ENCODE measurements around the gene IL18BP.

The IL18BP gene

DNA sequence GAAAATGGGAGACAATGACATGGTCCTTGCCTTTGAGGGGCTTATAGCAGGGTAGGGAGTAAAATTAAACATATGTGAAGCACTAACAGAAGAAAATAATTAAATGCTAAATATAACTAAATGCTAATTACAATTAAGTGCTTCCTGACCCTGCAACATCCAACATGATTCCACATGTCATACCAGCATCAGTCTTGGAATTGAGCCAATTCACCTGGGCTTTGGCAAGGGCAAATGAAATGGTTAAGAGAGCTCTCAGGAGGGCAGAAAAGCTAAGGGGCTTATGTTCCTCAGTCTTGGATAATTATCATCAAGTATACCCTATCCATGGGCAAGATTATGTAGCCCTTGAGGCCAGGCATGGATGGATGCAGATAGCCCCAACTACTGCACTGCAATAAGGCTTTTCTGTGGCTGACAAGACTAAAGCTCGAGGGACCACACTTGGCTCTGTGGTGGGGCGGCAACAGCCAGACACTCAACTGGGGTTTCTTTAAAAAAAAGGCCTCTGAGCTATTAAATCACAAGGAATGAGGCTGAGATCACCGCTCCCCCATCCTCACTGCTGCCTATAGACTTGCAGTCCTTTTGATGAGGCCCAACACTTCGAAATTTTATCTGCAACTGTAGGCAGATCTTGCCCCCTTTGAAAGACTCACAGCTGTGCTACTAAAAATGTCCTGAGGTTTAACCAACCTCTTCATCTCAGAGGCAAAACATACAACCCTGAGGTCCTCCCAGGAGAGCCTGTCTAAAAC is 39.0 kb downstream of the IL18BP start:
- Mint-ChIP-seq H3K4me1 (ENCODE audit: low read depth) (peaks cover 11% of the 10 kb centered on the region), H3K36me3 (ENCODE audit: low read depth) (peaks cover 46% of the 10 kb centered on the region), H3K9me3 (no peaks in the 10 kb centered on the region), H3K27me3 (no peaks in the 10 kb centered on the region), H3K4me3 (no peak overlapping the region), H3K27ac (no peak overlapping the region)
- intact Hi-C loops (cut with micrococcal nuclease), result no loop called here

DNA sequence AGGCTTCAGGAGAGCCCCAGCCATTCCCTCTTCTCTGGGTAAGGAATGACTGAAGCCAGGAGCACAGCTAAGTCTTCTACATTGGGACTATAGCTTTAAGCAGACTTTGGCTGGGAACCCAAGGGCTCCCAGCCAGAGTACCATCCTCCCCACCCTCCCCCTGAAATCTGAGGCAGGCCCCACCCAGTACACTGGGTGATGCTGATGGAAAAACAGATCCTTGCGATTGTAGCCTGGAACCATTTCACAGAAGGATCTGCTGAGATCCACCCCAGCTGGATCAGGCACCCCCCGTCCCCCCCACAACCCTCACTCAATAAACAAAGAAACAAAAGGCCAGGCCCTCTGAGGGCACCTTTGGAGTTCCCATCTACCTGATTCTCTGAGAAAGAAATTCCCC is 39.8 kb downstream of the IL18BP start:
- intact Hi-C loops (cut with micrococcal nuclease), result no loop called here
- H3K4me3 Mint-ChIP-seq, result no peak overlapping the region
- no peaks in the 10 kb centered on the region for H3K27me3 Mint-ChIP-seq
- no peak overlapping the region for H3K27ac Mint-ChIP-seq
- H3K36me3 Mint-ChIP-seq (ENCODE audit: low read depth), result peaks cover 46% of the 10 kb centered on the region
- H3K4me1 Mint-ChIP-seq (ENCODE audit: low read depth), result peaks cover 11% of the 10 kb centered on the region
- H3K9me3 Mint-ChIP-seq, result no peaks in the 10 kb centered on the region

DNA sequence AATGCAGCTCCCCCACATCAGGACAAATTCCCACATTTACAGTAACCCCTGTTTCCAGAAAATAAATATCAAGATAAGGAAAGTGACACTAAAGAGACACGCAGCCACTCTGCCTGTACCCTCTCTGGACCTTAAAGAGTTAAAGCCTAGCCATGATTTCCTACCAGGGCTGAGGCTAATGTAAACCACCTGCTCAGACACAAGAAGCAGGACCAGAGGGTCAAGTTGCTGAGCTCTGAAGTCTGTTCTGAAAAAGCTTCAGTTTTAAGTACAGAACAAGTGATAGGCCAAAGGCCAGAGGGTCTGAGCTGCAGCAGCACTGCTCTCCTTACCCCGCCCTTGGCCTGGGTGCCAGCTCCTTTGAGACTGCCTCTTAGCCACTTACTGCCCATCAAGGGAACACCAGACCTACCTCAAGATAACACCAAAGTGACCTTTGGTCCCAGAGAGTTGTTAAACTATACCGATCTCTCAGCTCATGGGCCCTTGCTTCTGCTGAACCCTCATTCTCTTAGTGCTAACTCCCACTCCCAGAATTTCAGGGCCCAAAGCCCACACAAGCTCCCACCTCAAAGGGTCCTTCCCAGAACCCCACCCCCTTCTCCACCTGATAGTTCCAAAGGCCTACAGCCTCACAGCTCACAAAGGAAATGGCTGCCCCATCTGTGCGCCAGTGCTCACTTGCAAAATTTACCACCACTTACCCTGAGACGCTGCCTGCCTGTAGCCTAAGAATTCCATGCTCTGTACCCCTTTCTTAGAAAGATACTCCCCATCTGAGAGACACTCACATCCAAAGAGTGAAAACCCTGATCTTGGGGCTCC is 40.5 kb downstream of the IL18BP start:
- Mint-ChIP-seq H3K36me3 (ENCODE audit: low read depth) (peaks cover 39% of the 10 kb centered on the region), H3K27me3 (no peaks in the 10 kb centered on the region), H3K27ac (no peak overlapping the region), H3K4me3 (no peak overlapping the region), H3K9me3 (no peaks in the 10 kb centered on the region), H3K4me1 (ENCODE audit: low read depth) (peaks cover 11% of the 10 kb centered on the region)
- intact Hi-C loops (cut with micrococcal nuclease), result no loop called here

DNA sequence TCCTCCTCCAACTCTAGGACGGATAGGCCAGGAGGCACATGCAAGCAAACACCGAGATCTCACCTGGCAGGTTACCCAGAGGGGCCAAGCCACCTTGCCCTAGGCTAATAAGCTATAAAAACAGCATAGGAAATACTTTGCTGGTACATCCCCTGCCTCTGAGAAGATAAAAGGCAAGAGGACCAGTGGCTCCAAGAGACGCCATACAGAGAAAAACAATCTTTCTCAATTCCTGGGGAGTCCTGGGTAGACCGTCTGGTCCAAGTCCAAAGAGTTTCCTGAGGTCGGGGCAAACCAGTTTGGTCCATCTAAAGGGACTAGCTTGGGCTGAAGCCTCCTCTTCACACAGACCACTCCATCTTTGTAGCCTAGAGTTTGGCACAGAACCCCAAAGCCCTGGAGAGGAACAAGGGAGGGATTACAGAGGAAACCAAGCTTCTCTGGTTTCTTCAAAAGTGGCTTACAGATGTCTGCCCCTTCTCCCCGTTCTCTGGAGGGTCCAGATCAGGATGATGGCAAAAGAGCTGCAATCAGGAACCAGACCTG is 41.2 kb downstream of the IL18BP start:
- H3K4me3 Mint-ChIP-seq, result no peak overlapping the region
- H3K27ac Mint-ChIP-seq, result no peak overlapping the region
- H3K9me3 Mint-ChIP-seq, result no peaks in the 10 kb centered on the region

DNA sequence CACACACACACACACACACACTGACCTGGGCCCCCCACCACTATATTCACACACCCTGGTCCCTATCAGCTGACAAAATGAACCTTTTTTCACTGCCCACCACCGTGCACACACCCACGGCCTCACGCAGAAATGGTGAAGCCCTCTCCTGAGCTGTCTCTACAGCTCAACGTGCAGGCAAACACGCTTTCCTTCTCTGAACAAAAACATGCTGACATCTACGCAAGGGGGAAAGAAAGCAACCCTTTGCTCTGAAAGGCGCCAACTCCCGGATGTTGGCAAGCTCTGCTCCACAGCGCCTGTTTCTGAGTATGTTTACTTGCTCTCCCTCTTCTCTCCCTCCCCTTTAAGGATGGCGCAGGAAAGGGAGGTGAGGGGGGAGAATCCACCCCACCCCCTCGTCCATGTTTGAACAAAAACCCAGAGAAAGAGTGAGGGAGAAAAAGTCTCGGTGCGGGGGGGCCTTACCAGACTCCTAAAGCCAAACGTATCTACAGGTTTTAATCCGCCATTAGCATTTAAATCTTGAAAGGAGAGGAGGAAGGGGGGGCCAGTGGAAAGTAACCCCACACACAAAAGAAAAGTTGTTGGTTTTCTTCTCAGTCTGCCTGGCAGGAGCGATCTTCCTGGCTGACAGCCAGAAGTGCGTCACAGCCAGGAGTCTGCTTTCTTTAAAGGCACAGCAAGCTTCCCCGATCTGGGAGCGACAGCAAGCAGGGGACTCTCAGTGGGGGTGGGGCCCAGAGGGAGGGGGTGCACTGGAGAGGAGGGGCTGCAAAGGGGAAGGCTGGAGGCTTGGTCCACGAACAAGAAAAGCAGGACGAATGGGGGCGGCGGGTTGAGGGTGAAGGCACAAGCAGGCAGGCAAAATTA is 42.0 kb downstream of the IL18BP start:
- intact Hi-C loops (cut with micrococcal nuclease), result loop anchor here (5.0 kb wide), 3 partner anchors 37 to 102 kb away; no protein-coding TSS in a partner anchor

More for the DNA sequence above, 41.2 kb downstream of the IL18BP start:
- H3K4me1 Mint-ChIP-seq (ENCODE audit: low read depth), result peaks cover 11% of the 10 kb centered on the region
- no peaks in the 10 kb centered on the region for H3K27me3 Mint-ChIP-seq
- intact Hi-C loops (cut with micrococcal nuclease), result loop anchor here (5.0 kb wide), 3 partner anchors 37 to 102 kb away; no protein-coding TSS in a partner anchor
- peaks cover 36% of the 10 kb centered on the region for H3K36me3 Mint-ChIP-seq (ENCODE audit: low read depth)

GRCh38 chr11:72041364-72042063 is 42.8 kb downstream of the IL18BP start:
- Mint-ChIP-seq H3K27ac (no peak overlapping the region), H3K27me3 (no peaks in the 10 kb centered on the region), H3K4me1 (ENCODE audit: low read depth) (peaks cover 7% of the 10 kb centered on the region), H3K9me3 (no peaks in the 10 kb centered on the region), H3K36me3 (ENCODE audit: low read depth) (peaks cover 38% of the 10 kb centered on the region), H3K4me3 (no peak overlapping the region)
- intact Hi-C loops (cut with micrococcal nuclease), result loop anchor here (5.0 kb wide), 3 partner anchors 36 to 101 kb away; no protein-coding TSS in a partner anchor

More for the DNA sequence above, 42.0 kb downstream of the IL18BP start:
- H3K9me3 Mint-ChIP-seq, result no peaks in the 10 kb centered on the region
- H3K27ac Mint-ChIP-seq, result no peak overlapping the region
- peaks cover 9% of the 10 kb centered on the region for H3K4me1 Mint-ChIP-seq (ENCODE audit: low read depth)
- no peaks in the 10 kb centered on the region for H3K27me3 Mint-ChIP-seq
- no peak overlapping the region for H3K4me3 Mint-ChIP-seq
- peaks cover 36% of the 10 kb centered on the region for H3K36me3 Mint-ChIP-seq (ENCODE audit: low read depth)

DNA sequence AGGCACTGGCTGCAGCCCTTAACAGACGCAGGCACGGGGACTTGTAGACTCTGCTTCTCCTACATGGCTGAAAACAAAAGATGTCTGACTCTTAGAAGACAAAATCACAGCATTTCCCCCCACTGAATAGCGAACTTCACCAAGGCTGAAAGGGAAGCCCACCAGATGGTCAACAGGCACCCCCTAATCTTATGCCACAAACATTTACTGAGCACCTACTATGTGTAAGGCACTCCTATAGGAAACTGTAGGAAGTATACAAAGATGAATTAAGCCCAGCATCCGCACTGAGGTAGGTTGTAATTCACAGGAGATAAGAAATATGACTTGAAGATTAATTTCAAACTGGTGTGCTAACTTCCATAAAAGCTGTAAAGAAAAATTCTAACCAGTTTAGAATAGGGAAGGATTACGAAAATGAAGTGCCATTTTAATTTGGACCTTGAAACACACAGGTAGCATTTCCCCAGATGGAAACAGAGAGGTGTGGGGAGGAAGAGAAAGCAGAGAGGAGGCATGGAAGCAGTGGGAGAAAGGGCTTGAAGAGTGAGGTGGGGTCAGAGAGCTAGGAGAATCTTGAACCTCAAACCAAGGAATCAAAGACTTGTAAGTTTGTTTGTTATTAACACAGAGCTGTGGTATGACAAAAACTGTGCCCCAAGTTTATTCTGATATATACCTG is 43.5 kb downstream of the IL18BP start:
- no peak overlapping the region for H3K27ac Mint-ChIP-seq
- no peaks in the 10 kb centered on the region for H3K27me3 Mint-ChIP-seq
- H3K4me3 Mint-ChIP-seq, result no peak overlapping the region
- intact Hi-C loops (cut with micrococcal nuclease), result loop anchor here (5.0 kb wide), 3 partner anchors 35 to 100 kb away; no protein-coding TSS in a partner anchor
- H3K4me1 Mint-ChIP-seq (ENCODE audit: low read depth), result no peaks in the 10 kb centered on the region
- peaks cover 39% of the 10 kb centered on the region for H3K36me3 Mint-ChIP-seq (ENCODE audit: low read depth)
- H3K9me3 Mint-ChIP-seq, result no peaks in the 10 kb centered on the region

DNA sequence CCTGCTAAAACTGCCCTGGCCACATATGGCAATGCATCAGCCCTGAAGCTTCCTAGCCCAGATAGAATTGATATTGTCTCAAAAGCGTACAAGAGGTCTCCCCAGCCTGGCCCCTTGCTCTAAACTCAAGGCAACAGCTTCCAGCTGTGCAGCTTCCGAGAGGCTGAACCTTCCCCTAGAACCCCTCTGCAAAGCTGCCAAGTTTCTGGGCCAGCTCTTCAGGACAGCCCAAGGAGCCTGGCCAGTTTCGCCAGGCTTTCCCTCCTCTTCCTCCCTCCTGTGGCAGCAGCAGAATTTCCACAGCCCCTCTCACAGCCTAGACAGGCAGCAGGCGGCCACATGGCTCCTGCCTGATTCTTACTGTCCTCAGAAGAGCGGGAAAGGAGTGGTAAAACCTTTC is 47.1 kb downstream of the IL18BP start:
- no peaks in the 10 kb centered on the region for H3K4me1 Mint-ChIP-seq (ENCODE audit: low read depth)

GRCh38 chr11:72048766-72049460 is 50.2 kb downstream of the IL18BP start:
- no peak overlapping the region for H3K4me3 Mint-ChIP-seq
- no peaks in the 10 kb centered on the region for H3K27me3 Mint-ChIP-seq
- H3K27ac Mint-ChIP-seq, result no peak overlapping the region
- peaks cover 7% of the 10 kb centered on the region for H3K4me1 Mint-ChIP-seq (ENCODE audit: low read depth)
- H3K9me3 Mint-ChIP-seq, result no peaks in the 10 kb centered on the region
- intact Hi-C loops (cut with micrococcal nuclease), result no loop called here
- peaks cover 81% of the 10 kb centered on the region for H3K36me3 Mint-ChIP-seq (ENCODE audit: low read depth)

More for the DNA sequence above, 47.1 kb downstream of the IL18BP start:
- no peak overlapping the region for H3K4me3 Mint-ChIP-seq
- no peaks in the 10 kb centered on the region for H3K27me3 Mint-ChIP-seq
- no peaks in the 10 kb centered on the region for H3K9me3 Mint-ChIP-seq
- peak overlapping the region; percentile 20 for H3K27ac Mint-ChIP-seq
- intact Hi-C loops (cut with micrococcal nuclease), result no loop called here
- H3K36me3 Mint-ChIP-seq (ENCODE audit: low read depth), result peaks cover 75% of the 10 kb centered on the region

Measured in dendritic cell treated with granulocyte-macrophage colony-stimulating factor and Interleukin-4, amounts not matched to agents 40 ng/mL and 50 ng/mL, for 4 days (primary cell).